Neural crest cell (in vitro differentiated cells): ENCODE data around the gene RARB. TPM values are rescaled to one million over a fixed set of nuclear protein-coding genes. Genes with fewer than 3 reads are reported as not detected.

Experiments
- DNase-seq: peaks from one replicate; pipeline ENCODE4 v3.0.0; 2021; ENCODE audit warnings: low read depth, mixed read lengths, low spot score
- H3K27ac Mint-ChIP-seq: one replicate; pipeline ENCODE4 v1.8.0; 2021; ENCODE audit warnings: mild to moderate bottlenecking, mixed read lengths; ENCODE audit not compliant: unreplicated experiment
- H3K27me3 Mint-ChIP-seq: 2 replicates; pipeline ENCODE4 v1.8.0; 2021; ENCODE audit warnings: low read depth, mild to moderate bottlenecking, mixed read lengths
- H3K36me3 Mint-ChIP-seq: 2 replicates; pipeline ENCODE4 v1.8.0; 2021; ENCODE audit warnings: low read depth, mild to moderate bottlenecking, mixed read lengths
- H3K4me1 Mint-ChIP-seq: 2 replicates; pipeline ENCODE4 v1.8.0; 2021; ENCODE audit warnings: mixed read lengths
- H3K4me3 Mint-ChIP-seq: one replicate; pipeline ENCODE4 v1.8.0; 2021; ENCODE audit warnings: mild to moderate bottlenecking, mixed read lengths
- H3K9me3 Mint-ChIP-seq: 2 replicates; pipeline ENCODE4 v1.8.0; 2021; ENCODE audit warnings: mixed read lengths
- CTCF ChIP-seq: fragments of 200-600 bp; sonication (generic); conservative IDR thresholded peaks from 2 replicates; pipeline ENCODE4 v1.5.0; 2021; ENCODE audit warnings: antibody characterized with exemption, mild to moderate bottlenecking
- total RNA-seq: library from RNA; stranded (reverse); gene quantifications from 2 replicates; pipeline ENCODE4 v1.2.1, GENCODE V29; 2021

RARB gene
- total RNA-seq, 1 donor from 2014 or later, result 0.98 TPM

GRCh38 chr3:25597535-25598101 lies 169.6 kb downstream of the RARB start:
- TF ChIP-seq CTCF, result no peak
- Mint-ChIP-seq H3K9me3 (no peaks in the 10 kb centered on the region), H3K4me1 (peaks cover 33% of the 10 kb centered on the region), H3K36me3 (peaks cover 14% of the 10 kb centered on the region), H3K4me3 (no peak overlapping the region), H3K27ac (no peak overlapping the region), H3K27me3 (no peaks in the 10 kb centered on the region)
- no peak for DNase-seq

GRCh38 chr3:25603703-25604102 lies 175.6 kb downstream of the RARB start:
- H3K9me3 Mint-ChIP-seq, result no peaks in the 10 kb centered on the region
- peaks cover 38% of the 10 kb centered on the region for H3K36me3 Mint-ChIP-seq
- no peak overlapping the region for H3K4me3 Mint-ChIP-seq

GRCh38 chr3:25604107-25604805 lies 176.2 kb downstream of the RARB start:
- H3K4me1 Mint-ChIP-seq, result no peaks in the 10 kb centered on the region
- H3K4me3 Mint-ChIP-seq, result no peak overlapping the region
- no peak overlapping the region for H3K27ac Mint-ChIP-seq
- H3K27me3 Mint-ChIP-seq, result no peaks in the 10 kb centered on the region
- no peak for DNase-seq
- no peaks in the 10 kb centered on the region for H3K9me3 Mint-ChIP-seq
- TF ChIP-seq CTCF, result no peak
- peaks cover 35% of the 10 kb centered on the region for H3K36me3 Mint-ChIP-seq

More at GRCh38 chr3:25603703-25604102, 175.6 kb downstream of the RARB start:
- Mint-ChIP-seq H3K27ac (no peak overlapping the region), H3K27me3 (no peaks in the 10 kb centered on the region), H3K4me1 (no peaks in the 10 kb centered on the region)
- DNase-seq, result no peak
- TF ChIP-seq CTCF, result no peak

- no peak for DNase-seq
- no peaks in the 10 kb centered on the region for H3K4me1 Mint-ChIP-seq
- no peak for TF ChIP-seq CTCF
- H3K36me3 Mint-ChIP-seq, result peaks cover 34% of the 10 kb centered on the region
- H3K9me3 Mint-ChIP-seq, result no peaks in the 10 kb centered on the region
- H3K4me3 Mint-ChIP-seq, result no peak overlapping the region
- no peak overlapping the region for H3K27ac Mint-ChIP-seq
- no peaks in the 10 kb centered on the region for H3K27me3 Mint-ChIP-seq
Observed at GRCh38 chr3:25610167-25610566, 182.1 kb downstream of the RARB start.

GRCh38 chr3:25610779-25611178 lies 182.7 kb downstream of the RARB start:
- DNase-seq, result no peak
- H3K27ac Mint-ChIP-seq, result no peak overlapping the region
- H3K36me3 Mint-ChIP-seq, result peaks cover 32% of the 10 kb centered on the region
- no peak for TF ChIP-seq CTCF
- H3K4me3 Mint-ChIP-seq, result no peak overlapping the region
- no peaks in the 10 kb centered on the region for H3K9me3 Mint-ChIP-seq
- no peaks in the 10 kb centered on the region for H3K4me1 Mint-ChIP-seq
- no peaks in the 10 kb centered on the region for H3K27me3 Mint-ChIP-seq
